Esophagus muscularis mucosa (tissue), 3 donors: Measurements from ENCODE around the gene TM4SF18.

Experiments used
- CTCF ChIP-seq, 3 experiments: fragments of 200-600 bp in 2 of 3; fragments of 450-650 bp in 1 of 3; sonication (generic) in 2 of 3; IDR thresholded peaks; one replicate each; pipeline ENCODE4 v1.5.1; 2017 to 2019; ENCODE audit warnings: antibody characterized with exemption in 3 of 3, mild to moderate bottlenecking in 2 of 3, moderate library complexity in 1 of 3
- EP300 ChIP-seq: sonication (generic); formaldehyde crosslinking; IDR thresholded peaks from one replicate; pipeline ENCODE4 v1.6.1; 2017; ENCODE audit warnings: antibody characterized with exemption

DNA sequence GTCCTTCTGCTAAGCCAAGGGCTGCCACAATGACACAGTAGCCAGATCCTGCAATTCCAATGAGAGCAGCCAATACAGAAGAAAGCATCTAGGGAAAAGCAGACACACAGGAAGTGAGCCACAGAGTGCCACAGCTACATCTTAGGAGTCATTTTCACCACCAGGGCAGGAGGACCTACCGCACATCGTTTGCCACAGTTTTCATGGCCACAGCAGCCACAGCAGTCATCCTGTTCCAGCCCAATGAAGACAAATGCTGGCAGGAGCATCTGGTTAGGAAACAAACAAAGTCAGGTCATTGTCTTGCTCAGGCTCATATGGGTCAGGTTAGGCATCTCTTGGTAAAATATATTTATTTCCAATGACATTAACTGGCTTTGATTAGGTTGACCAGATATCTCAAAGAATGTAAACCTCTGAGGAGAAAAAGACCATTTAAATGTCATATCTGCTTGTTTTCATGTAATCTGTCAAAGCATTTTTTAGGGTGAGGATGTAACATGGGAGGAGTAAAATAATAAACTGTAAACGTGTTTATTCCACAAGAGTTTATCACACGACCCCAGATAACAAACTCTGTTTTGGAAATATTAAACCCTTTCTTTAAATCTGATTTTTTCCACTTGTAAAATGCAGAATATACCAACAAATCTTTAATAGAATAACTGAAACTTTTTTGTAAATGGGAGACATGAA, 42.2 kb upstream of the TM4SF18 start:
- TF ChIP-seq CTCF (IDR thresholded peaks at IDR 0.05) (no peak), EP300 (no peak)
